SK-N-SH treated with all-trans-retinoic acid at 6 μM for 48 hours (cell line): ENCODE measurements around the gene DDB1.

Experiments used
- ATAC-seq: fragments of 200-7000 bp; cut with Tn5 transposase; 3 replicates; pipeline ENCODE4 v1.9.1; 2020; ENCODE audit warnings: mild to moderate bottlenecking, moderate library complexity
- ARNTL ChIP-seq: fragments of 450-650 bp; formaldehyde crosslinking; IDR thresholded peaks from 2 replicates; pipeline ENCODE4 v1.5.0; 2020; ENCODE audit warnings: low read depth, mild to moderate bottlenecking, moderate library complexity, borderline replicate concordance
- BACH2 ChIP-seq: fragments of 250-450 bp; sonication (Bioruptor Pico); IDR thresholded peaks from 2 replicates; pipeline ENCODE4 v1.9.0; 2021; ENCODE audit warnings: mild to moderate bottlenecking, borderline replicate concordance
- CREB5 ChIP-seq: fragments of 250-450 bp; sonication (Bioruptor Pico); IDR thresholded peaks from 2 replicates; pipeline ENCODE4 v1.5.1; 2020; ENCODE audit warnings: low read depth, mild to moderate bottlenecking, moderate library complexity
- CSDC2 ChIP-seq: fragments of 250-450 bp; sonication (Bioruptor Pico); IDR thresholded peaks from 2 replicates; pipeline ENCODE4 v1.5.0; 2020; ENCODE audit warnings: mild to moderate bottlenecking, moderate library complexity
- CSRNP3 ChIP-seq: fragments of 250-450 bp; sonication (Bioruptor Pico); IDR thresholded peaks from 2 replicates; pipeline ENCODE4 v1.5.1; 2021; ENCODE audit warnings: mild to moderate bottlenecking, moderate library complexity
- ESRRG ChIP-seq: fragments of 250-450 bp; sonication (Bioruptor Pico); IDR thresholded peaks from 2 replicates; pipeline ENCODE4 v1.6.1; 2021; ENCODE audit warnings: mild to moderate bottlenecking
- GLIS3 ChIP-seq: fragments of 250-450 bp; sonication (Bioruptor Pico); IDR thresholded peaks from 2 replicates; pipeline ENCODE4 v1.5.0; 2020; ENCODE audit warnings: mild to moderate bottlenecking, moderate library complexity
- ISL1 ChIP-seq: fragments of 250-450 bp; sonication (Bioruptor Pico); IDR thresholded peaks from 2 replicates; pipeline ENCODE4 v2.1.2; 2022; ENCODE audit warnings: mild to moderate bottlenecking, moderate library complexity
- OSR1 ChIP-seq: fragments of 250-450 bp; sonication (Bioruptor Pico); IDR thresholded peaks from 2 replicates; pipeline ENCODE4 v1.8.0; 2022; ENCODE audit warnings: moderate library complexity, mild to moderate bottlenecking, inconsistent platforms
- PATZ1 ChIP-seq: fragments of 250-450 bp; sonication (Bioruptor Pico); IDR thresholded peaks from 2 replicates; pipeline ENCODE4 v1.8.0; 2020; ENCODE audit warnings: mild to moderate bottlenecking, moderate library complexity, borderline replicate concordance
- POU6F1 ChIP-seq: fragments of 250-450 bp; sonication (Bioruptor Pico); IDR thresholded peaks from 2 replicates; pipeline ENCODE4 v1.8.0; 2021; ENCODE audit warnings: low read depth, mild to moderate bottlenecking, moderate library complexity, borderline replicate concordance
- PPARA ChIP-seq: fragments of 250-450 bp; sonication (Bioruptor Pico); IDR thresholded peaks from 2 replicates; pipeline ENCODE4 v1.5.0; 2020; ENCODE audit warnings: mild to moderate bottlenecking, borderline replicate concordance
- RARB ChIP-seq: fragments of 250-450 bp; sonication (Bioruptor Pico); IDR thresholded peaks from 2 replicates; pipeline ENCODE4 v1.8.0; 2021; ENCODE audit warnings: mild to moderate bottlenecking, moderate library complexity
- SNAI2 ChIP-seq: fragments of 250-450 bp; sonication (Bioruptor Pico); IDR thresholded peaks from 2 replicates; pipeline ENCODE4 v1.5.0; 2020; ENCODE audit warnings: mild to moderate bottlenecking, moderate library complexity
- TCF4 ChIP-seq: fragments of 250-450 bp; sonication (Bioruptor Pico); IDR thresholded peaks from 2 replicates; pipeline ENCODE4 v1.8.0; 2021; ENCODE audit warnings: mild to moderate bottlenecking, moderate library complexity, borderline replicate concordance
- TOX ChIP-seq: fragments of 250-450 bp; sonication (Bioruptor Pico); IDR thresholded peaks from 2 replicates; pipeline ENCODE4 v1.8.0; 2021; ENCODE audit warnings: mild to moderate bottlenecking, moderate library complexity, borderline replicate concordance
- TSHZ2 ChIP-seq: fragments of 250-450 bp; sonication (Bioruptor Pico); IDR thresholded peaks from 2 replicates; pipeline ENCODE4 v1.5.0; 2020; ENCODE audit warnings: mild to moderate bottlenecking, moderate library complexity
- ZC3H10 ChIP-seq: fragments of 250-450 bp; sonication (Bioruptor Pico); IDR thresholded peaks from 2 replicates; pipeline ENCODE4 v1.5.1; 2021; ENCODE audit warnings: mild to moderate bottlenecking, moderate library complexity
- ZFP3 ChIP-seq: fragments of 250-450 bp; sonication (Bioruptor Pico); IDR thresholded peaks from 2 replicates; pipeline ENCODE4 v1.5.0; 2020; ENCODE audit warnings: mild to moderate bottlenecking, moderate library complexity
- ZFP30 ChIP-seq: fragments of 450-650 bp; formaldehyde crosslinking; IDR thresholded peaks from 2 replicates; pipeline ENCODE4 v1.5.0; 2022; ENCODE audit warnings: mild to moderate bottlenecking, moderate library complexity
- ZNF565 ChIP-seq: fragments of 450-650 bp; formaldehyde crosslinking; conservative IDR thresholded peaks from 2 replicates; pipeline ENCODE4 v1.5.0; 2020; ENCODE audit warnings: low read depth, mild to moderate bottlenecking, moderate library complexity
- ZNF70 ChIP-seq: fragments of 450-650 bp; formaldehyde crosslinking; IDR thresholded peaks from 2 replicates; pipeline ENCODE4 v1.5.0; 2020; ENCODE audit warnings: mild to moderate bottlenecking, moderate library complexity
- ZNF8 ChIP-seq: fragments of 450-650 bp; formaldehyde crosslinking; IDR thresholded peaks from 2 replicates; pipeline ENCODE4 v1.5.0; 2020; ENCODE audit warnings: mild to moderate bottlenecking, moderate library complexity

The DDB1 gene

GRCh38 chr11:61298663-61299244, 34.2 kb downstream of the DDB1 start:
- ATAC-seq = no peak

GRCh38 chr11:61297746-61298145, 35.2 kb downstream of the DDB1 start:
- no peak for ATAC-seq
- TF ChIP-seq PPARA (CRISPR knock-in tag) (no peak), CREB5 (no peak), ZC3H10 (no peak), TCF4 (CRISPR knock-in tag) (no peak), RARB (CRISPR knock-in tag) (no peak), CSRNP3 (CRISPR knock-in tag) (no peak), ZNF70 (CRISPR knock-in tag) (no peak), ZFP3 (CRISPR knock-in tag) (no peak), CSDC2 (CRISPR knock-in tag) (no peak), ARNTL (CRISPR knock-in tag) (no peak), SNAI2 (CRISPR knock-in tag) (no peak), POU6F1 (CRISPR knock-in tag) (no peak), ZFP30 (CRISPR knock-in tag) (no peak), ISL1 (CRISPR knock-in tag) (no peak), ESRRG (no peak), ZNF565 (CRISPR knock-in tag) (no peak), TOX (no peak), GLIS3 (no peak)

More at GRCh38 chr11:61298663-61299244, 34.2 kb downstream of the DDB1 start:
- TF ChIP-seq CREB5 (no peak), ZNF565 (CRISPR knock-in tag) (no peak), TCF4 (CRISPR knock-in tag) (no peak), OSR1 (CRISPR knock-in tag) (no peak), BACH2 (CRISPR knock-in tag) (no peak), ZNF8 (CRISPR knock-in tag) (no peak), TOX (no peak), GLIS3 (no peak), ZNF70 (CRISPR knock-in tag) (no peak), TSHZ2 (CRISPR knock-in tag) (no peak), PATZ1 (CRISPR knock-in tag) (no peak)
